Measurements from ENCODE around the gene PLPP4. TPM values are rescaled to one million over a fixed set of nuclear protein-coding genes. Genes with fewer than 3 reads are reported as not detected.
A peak's percentile ranks its signal among the peaks of the same experiment; 100 is the strongest.
"Not testable (repeated sequence)": the region's sequence is repeated elsewhere in the genome, so short reads cannot be mapped to it uniquely, and the experiment has no call there.

The PLPP4 gene
- total RNA-seq, 2 experiments from 2014 or later, result not detected

- no peaks in the 10 kb centered on the region for H3K36me3 Mint-ChIP-seq
- H3K9me3 Mint-ChIP-seq, result no peaks in the 10 kb centered on the region
Measured at GRCh38 chr10:120490288-120490687, 33.3 kb downstream of the PLPP4 start.

GRCh38 chr10:120492346-120492745 is 35.3 kb downstream of the PLPP4 start:
- Mint-ChIP-seq H3K4me3 (no peak overlapping the region), H3K27me3 (peaks cover 3% of the 10 kb centered on the region), H3K36me3 (no peaks in the 10 kb centered on the region), H3K4me1 (no peaks in the 10 kb centered on the region), H3K9me3 (no peaks in the 10 kb centered on the region), H3K27ac (no peak overlapping the region)
- DNase-seq, result no peak

More at GRCh38 chr10:120490288-120490687, 33.3 kb downstream of the PLPP4 start:
- no peak overlapping the region for H3K27ac Mint-ChIP-seq
- no peaks in the 10 kb centered on the region for H3K4me1 Mint-ChIP-seq
- H3K27me3 Mint-ChIP-seq, result no peaks in the 10 kb centered on the region
- DNase-seq, result no peak
- H3K4me3 Mint-ChIP-seq, result no peak overlapping the region

GRCh38 chr10:120493411-120494312 is 36.6 kb downstream of the PLPP4 start:
- Mint-ChIP-seq H3K36me3 (no peaks in the 10 kb centered on the region), H3K27me3 (peaks cover 3% of the 10 kb centered on the region), H3K27ac (peak overlapping the region; percentile 9), H3K9me3 (no peaks in the 10 kb centered on the region), H3K4me1 (no peaks in the 10 kb centered on the region), H3K4me3 (no peak overlapping the region)
- DNase-seq, result no peak

GRCh38 chr10:120494313-120494710 is 37.3 kb downstream of the PLPP4 start:
- Mint-ChIP-seq H3K27ac (no peak overlapping the region), H3K4me1 (no peaks in the 10 kb centered on the region), H3K27me3 (peaks cover 3% of the 10 kb centered on the region), H3K36me3 (no peaks in the 10 kb centered on the region), H3K4me3 (no peak overlapping the region), H3K9me3 (no peaks in the 10 kb centered on the region)
- DNase-seq, result no peak

- H3K4me3 Mint-ChIP-seq, result no peak overlapping the region
- no peak for DNase-seq
- no peaks in the 10 kb centered on the region for H3K9me3 Mint-ChIP-seq
- no peaks in the 10 kb centered on the region for H3K36me3 Mint-ChIP-seq
- H3K27ac Mint-ChIP-seq, result no peak overlapping the region
- H3K4me1 Mint-ChIP-seq, result no peaks in the 10 kb centered on the region
- H3K27me3 Mint-ChIP-seq, result peaks cover 3% of the 10 kb centered on the region
Measured at GRCh38 chr10:120495226-120496009, 38.4 kb downstream of the PLPP4 start.

- H3K4me3 Mint-ChIP-seq, result no peak overlapping the region
- H3K27ac Mint-ChIP-seq, result no peak overlapping the region
- H3K9me3 Mint-ChIP-seq, result peaks cover 3% of the 10 kb centered on the region
- H3K4me1 Mint-ChIP-seq, result no peaks in the 10 kb centered on the region
- DNase-seq, result no peak
- H3K36me3 Mint-ChIP-seq, result no peaks in the 10 kb centered on the region
- H3K27me3 Mint-ChIP-seq, result peaks cover 3% of the 10 kb centered on the region
Measured at GRCh38 chr10:120499883-120500282, 42.9 kb downstream of the PLPP4 start.

GRCh38 chr10:120503689-120504088 is 46.7 kb downstream of the PLPP4 start:
- DNase-seq, result no peak
- H3K4me3 Mint-ChIP-seq, result no peak overlapping the region
- peaks cover 3% of the 10 kb centered on the region for H3K9me3 Mint-ChIP-seq
- no peak overlapping the region for H3K27ac Mint-ChIP-seq
- peaks cover 5% of the 10 kb centered on the region for H3K27me3 Mint-ChIP-seq
- H3K36me3 Mint-ChIP-seq, result no peaks in the 10 kb centered on the region
- H3K4me1 Mint-ChIP-seq, result no peaks in the 10 kb centered on the region

GRCh38 chr10:120504227-120504626 is 47.2 kb downstream of the PLPP4 start:
- H3K36me3 Mint-ChIP-seq, H3K27ac Mint-ChIP-seq, DNase-seq, H3K4me1 Mint-ChIP-seq, H3K9me3 Mint-ChIP-seq, H3K27me3 Mint-ChIP-seq, H3K4me3 Mint-ChIP-seq: not testable (repeated sequence)

- H3K9me3 Mint-ChIP-seq, result peaks cover 3% of the 10 kb centered on the region
- no peaks in the 10 kb centered on the region for H3K36me3 Mint-ChIP-seq
- peaks cover 7% of the 10 kb centered on the region for H3K27me3 Mint-ChIP-seq
- H3K27ac Mint-ChIP-seq, result no peak overlapping the region
- no peaks in the 10 kb centered on the region for H3K4me1 Mint-ChIP-seq
- no peak for DNase-seq
- H3K4me3 Mint-ChIP-seq, result no peak overlapping the region
Measured at GRCh38 chr10:120505056-120505455, 48.0 kb downstream of the PLPP4 start.

GRCh38 chr10:120505866-120506265 is 48.8 kb downstream of the PLPP4 start:
- no peak for DNase-seq
- H3K27ac Mint-ChIP-seq, result no peak overlapping the region
- H3K4me3 Mint-ChIP-seq, result no peak overlapping the region
- H3K27me3 Mint-ChIP-seq, result peaks cover 7% of the 10 kb centered on the region
- peaks cover 3% of the 10 kb centered on the region for H3K9me3 Mint-ChIP-seq
- H3K36me3 Mint-ChIP-seq, result no peaks in the 10 kb centered on the region
- no peaks in the 10 kb centered on the region for H3K4me1 Mint-ChIP-seq

GRCh38 chr10:120506674-120507073 is 49.6 kb downstream of the PLPP4 start:
- Mint-ChIP-seq H3K4me3 (no peak overlapping the region), H3K36me3 (no peaks in the 10 kb centered on the region), H3K27me3 (peaks cover 7% of the 10 kb centered on the region), H3K27ac (no peak overlapping the region), H3K4me1 (no peaks in the 10 kb centered on the region), H3K9me3 (peaks cover 3% of the 10 kb centered on the region)
- DNase-seq, result no peak

- no peaks in the 10 kb centered on the region for H3K4me1 Mint-ChIP-seq
- no peaks in the 10 kb centered on the region for H3K36me3 Mint-ChIP-seq
- no peak overlapping the region for H3K4me3 Mint-ChIP-seq
- no peak for DNase-seq
- peaks cover 7% of the 10 kb centered on the region for H3K27me3 Mint-ChIP-seq
- H3K27ac Mint-ChIP-seq, result no peak overlapping the region
- H3K9me3 Mint-ChIP-seq, result peaks cover 3% of the 10 kb centered on the region
Measured at GRCh38 chr10:120507175-120507574, 50.1 kb downstream of the PLPP4 start.

- H3K9me3 Mint-ChIP-seq, result peaks cover 3% of the 10 kb centered on the region
- no peaks in the 10 kb centered on the region for H3K4me1 Mint-ChIP-seq
- no peak overlapping the region for H3K27ac Mint-ChIP-seq
- H3K27me3 Mint-ChIP-seq, result peaks cover 7% of the 10 kb centered on the region
- H3K4me3 Mint-ChIP-seq, result no peak overlapping the region
- DNase-seq, result no peak
- no peaks in the 10 kb centered on the region for H3K36me3 Mint-ChIP-seq
Measured at GRCh38 chr10:120507651-120508050, 50.6 kb downstream of the PLPP4 start.

- H3K27me3 Mint-ChIP-seq, result peaks cover 7% of the 10 kb centered on the region
- no peaks in the 10 kb centered on the region for H3K36me3 Mint-ChIP-seq
- no peak overlapping the region for H3K27ac Mint-ChIP-seq
- H3K4me3 Mint-ChIP-seq, result no peak overlapping the region
- H3K4me1 Mint-ChIP-seq, result no peaks in the 10 kb centered on the region
- peak; percentile 8 for DNase-seq
- H3K9me3 Mint-ChIP-seq, result peaks cover 3% of the 10 kb centered on the region
Measured at GRCh38 chr10:120508393-120508792, 51.4 kb downstream of the PLPP4 start.

GRCh38 chr10:120508966-120509365 is 51.9 kb downstream of the PLPP4 start:
- Mint-ChIP-seq H3K4me1 (no peaks in the 10 kb centered on the region), H3K27ac (no peak overlapping the region), H3K9me3 (peaks cover 6% of the 10 kb centered on the region), H3K27me3 (peaks cover 7% of the 10 kb centered on the region), H3K36me3 (no peaks in the 10 kb centered on the region), H3K4me3 (no peak overlapping the region)
- no peak for DNase-seq
